SU-DHL-6 (cell line): ENCODE data around the gene BTBD9.

Experiments used
- EZH2phosphoT487 ChIP-seq: fragments of 200-600 bp; sonication (generic), shearing (Covaris generic); conservative IDR thresholded peaks from 2 replicates; pipeline ENCODE4 v1.6.1; 2018; ENCODE audit warnings: mild to moderate bottlenecking, antibody characterized with exemption, low read length, moderate library complexity, mixed read lengths
- TF ChIP-seq, protein P1 (sequence below): fragments of 200-600 bp; sonication (generic); IDR thresholded peaks from one replicate; pipeline ENCODE4 v1.5.1; 2017; ENCODE audit warnings: antibody characterized with exemption, mild to moderate bottlenecking, low read length, moderate library complexity; ENCODE audit not compliant: insufficient read depth, poor library complexity, severe bottlenecking

DNA sequence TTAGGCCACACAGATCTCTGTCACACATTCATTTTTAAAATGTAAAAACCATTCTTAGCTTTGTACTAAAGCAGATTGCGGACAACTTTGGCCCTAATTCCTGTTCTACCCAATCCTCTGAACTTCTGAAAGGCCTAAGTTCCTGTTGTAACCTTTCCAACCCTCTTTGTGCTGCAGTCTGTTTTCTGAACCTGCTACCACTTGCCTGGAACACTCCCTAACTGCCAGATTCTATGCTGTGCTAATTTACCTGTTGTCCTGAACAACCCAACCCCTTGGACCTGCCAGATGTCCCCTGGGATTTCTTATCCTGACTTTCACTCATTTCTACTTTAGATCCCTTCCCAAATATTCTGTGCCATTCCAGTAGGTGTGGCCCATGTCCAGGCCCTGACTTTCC, 421.5 kb downstream of the BTBD9 start:
- TF ChIP-seq, protein P1, sequence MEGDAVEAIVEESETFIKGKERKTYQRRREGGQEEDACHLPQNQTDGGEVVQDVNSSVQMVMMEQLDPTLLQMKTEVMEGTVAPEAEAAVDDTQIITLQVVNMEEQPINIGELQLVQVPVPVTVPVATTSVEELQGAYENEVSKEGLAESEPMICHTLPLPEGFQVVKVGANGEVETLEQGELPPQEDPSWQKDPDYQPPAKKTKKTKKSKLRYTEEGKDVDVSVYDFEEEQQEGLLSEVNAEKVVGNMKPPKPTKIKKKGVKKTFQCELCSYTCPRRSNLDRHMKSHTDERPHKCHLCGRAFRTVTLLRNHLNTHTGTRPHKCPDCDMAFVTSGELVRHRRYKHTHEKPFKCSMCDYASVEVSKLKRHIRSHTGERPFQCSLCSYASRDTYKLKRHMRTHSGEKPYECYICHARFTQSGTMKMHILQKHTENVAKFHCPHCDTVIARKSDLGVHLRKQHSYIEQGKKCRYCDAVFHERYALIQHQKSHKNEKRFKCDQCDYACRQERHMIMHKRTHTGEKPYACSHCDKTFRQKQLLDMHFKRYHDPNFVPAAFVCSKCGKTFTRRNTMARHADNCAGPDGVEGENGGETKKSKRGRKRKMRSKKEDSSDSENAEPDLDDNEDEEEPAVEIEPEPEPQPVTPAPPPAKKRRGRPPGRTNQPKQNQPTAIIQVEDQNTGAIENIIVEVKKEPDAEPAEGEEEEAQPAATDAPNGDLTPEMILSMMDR = no peak
- TF ChIP-seq EZH2phosphoT487 = no peak
